ENCODE results near the gene ATOX1.

ATOX1 gene

GRCh38 chr5:151772029-151772845, 13.8 kb upstream of the ATOX1 start (continued):
- TF ChIP-seq HIC1 (tag by site-specific recombination; IDR thresholded peaks at IDR 0.05) (peak; percentile 31; the same call in 1 of the 2 replicates), PATZ1 (tag by site-specific recombination; IDR thresholded peaks at IDR 0.05) (peak; percentile 63; the same call in 1 of the 2 replicates), ZBTB49 (tag by site-specific recombination; IDR thresholded peaks at IDR 0.05; ENCODE audit: low read depth) (no peak), ZEB2 (tag by site-specific recombination; IDR thresholded peaks at IDR 0.05) (no peak), ZNF311 (tag by site-specific recombination; IDR thresholded peaks at IDR 0.05; ENCODE audit: borderline replicate concordance) (no peak), CTCF (tag by site-specific recombination; IDR thresholded peaks at IDR 0.05) (0 out of 2 replicates have a peak, but pooled peaks have one; percentile 7), SP2 (tag by site-specific recombination; IDR thresholded peaks at IDR 0.05) (peak; percentile 34), ZNF677 (tag by site-specific recombination; IDR thresholded peaks at IDR 0.05) (0 out of 2 replicates have a peak, but pooled peaks have one; percentile 23), ZSCAN30 (tag by site-specific recombination; IDR thresholded peaks at IDR 0.05) (0 out of 2 replicates have a peak, but pooled peaks have one; percentile 35), ZNF658 (tag by site-specific recombination; IDR thresholded peaks at IDR 0.05) (no peak), ZBTB11 (tag by site-specific recombination; conservative IDR thresholded peaks at IDR 0.05; ENCODE audit: low read depth) (no peak), EGR2 (tag by site-specific recombination; IDR thresholded peaks at IDR 0.05; ENCODE audit: low read depth) (0 out of 2 replicates have a peak, but pooled peaks have one; percentile 50), ZNF335 (tag by site-specific recombination; conservative IDR thresholded peaks at IDR 0.05) (no peak), ZNF155 (tag by site-specific recombination; IDR thresholded peaks at IDR 0.05) (no peak), TSHZ1 (tag by site-specific recombination; IDR thresholded peaks at IDR 0.05; ENCODE audit: borderline replicate concordance) (no peak), ZBTB26 (tag by site-specific recombination; optimal IDR thresholded peaks at IDR 0.05) (peak; percentile 85), ZNF624 (tag by site-specific recombination; IDR thresholded peaks at IDR 0.05) (no peak), YY2 (tag by site-specific recombination; IDR thresholded peaks at IDR 0.05) (no peak), ZNF48 (tag by site-specific recombination; IDR thresholded peaks at IDR 0.05) (no peak), ZNF707 (tag by site-specific recombination; IDR thresholded peaks at IDR 0.05) (no peak), ZBTB8A (tag by site-specific recombination; IDR thresholded peaks at IDR 0.05) (peak; percentile 41)
